IMR-90 (cell line): ENCODE results near the gene LAMB1. TPM values are rescaled to one million over a fixed set of nuclear protein-coding genes. Genes with fewer than 3 reads are reported as not detected.
A peak's percentile ranks its signal among the peaks of the same experiment; 100 is the strongest.

Source experiments
- ATAC-seq: fragments of 200-7000 bp; cut with Tn5 transposase; 2 replicates; pipeline ENCODE4 v1.9.1; 2020; ENCODE audit warnings: low read depth, mild to moderate bottlenecking, moderate library complexity
- BruUV-seq: library from RNA; stranded (reverse); fragments of 400-500 nt; replicated peaks from 2 replicates; lab custom pipeline; 2021; lab: Mats Ljungman, UMichigan
- CTCF ChIA-PET: fragments of 300-600 bp; formaldehyde crosslinking; extraction: SDS; loops from one replicate; lab custom pipeline; 2021; ENCODE audit warnings: antibody characterized with exemption; lab: Yijun Ruan, JAX
- POLR2A ChIA-PET: fragments of 300-600 bp; sonication (Branson Sonifier 250); formaldehyde crosslinking; loops from one replicate; lab custom pipeline; 2022; ENCODE audit warnings: antibody characterized with exemption; ENCODE audit not compliant: unreplicated experiment; lab: Charles Lee
- DNase-seq: peaks from one replicate; pipeline ENCODE4 v3.0.0; 2013
- H2AFZ ChIP-seq: replicated peaks from 2 replicates; pipeline ENCODE3; 2013; ENCODE audit warnings: low read length, mild to moderate bottlenecking; ENCODE audit not compliant: poor library complexity
- H2AK5ac ChIP-seq: 2 replicates; pipeline ENCODE4 v1.6.1; 2013; ENCODE audit warnings: low read depth, low read length, inconsistent platforms
- H2AK9ac ChIP-seq: replicated peaks from 2 replicates; pipeline ENCODE3; 2013; ENCODE audit warnings: mild to moderate bottlenecking, low read depth, low read length, moderate library complexity; ENCODE audit not compliant: poor library complexity
- H2BK120ac ChIP-seq: 2 replicates; pipeline ENCODE4 v1.6.1; 2013; ENCODE audit warnings: low read depth, low read length, inconsistent platforms
- H2BK15ac ChIP-seq: 3 replicates; pipeline ENCODE4 v1.6.1; 2013; ENCODE audit warnings: low read depth, low read length, inconsistent platforms
- H2BK20ac ChIP-seq: 2 replicates; pipeline ENCODE4 v1.6.1; 2013; ENCODE audit warnings: low read depth, mild to moderate bottlenecking, inconsistent platforms, low read length, moderate library complexity
- H2BK5ac ChIP-seq: 2 replicates; pipeline ENCODE4 v1.6.1; 2013; ENCODE audit warnings: mild to moderate bottlenecking, low read depth, low read length, inconsistent platforms; ENCODE audit not compliant: poor library complexity, severe bottlenecking
- H3K14ac ChIP-seq: replicated peaks from 2 replicates; pipeline ENCODE4 v1.6.1; 2013; ENCODE audit warnings: low read depth, low read length, inconsistent platforms
- H3K18ac ChIP-seq: 2 replicates; pipeline ENCODE4 v1.6.1; 2013; ENCODE audit warnings: low read depth, low read length, control low read depth
- H3K23ac ChIP-seq: 2 replicates; pipeline ENCODE4 v1.6.1; 2013; ENCODE audit warnings: low read depth, low read length, inconsistent platforms
- H3K27ac ChIP-seq: 2 replicates; pipeline ENCODE4 v1.5.1; 2013; ENCODE audit warnings: mild to moderate bottlenecking, control low read depth, low read length; ENCODE audit not compliant: insufficient read depth
- H3K27me3 ChIP-seq: 2 replicates; pipeline ENCODE4 v1.6.1; 2013; ENCODE audit warnings: low read length; ENCODE audit not compliant: control insufficient read depth, insufficient read depth
- H3K36me3 ChIP-seq: 2 replicates; pipeline ENCODE4 v1.6.1; 2013; ENCODE audit warnings: low read length, mixed read lengths; ENCODE audit not compliant: control insufficient read depth, insufficient read depth
- H3K4ac ChIP-seq: 2 replicates; pipeline ENCODE4 v1.6.1; 2013; ENCODE audit warnings: low read depth, low read length, inconsistent platforms
- H3K4me1 ChIP-seq: 2 replicates; pipeline ENCODE4 v1.6.1; 2013; ENCODE audit warnings: low read length, mixed read lengths; ENCODE audit not compliant: control insufficient read depth, insufficient read depth
- H3K4me2 ChIP-seq: 2 replicates; pipeline ENCODE4 v1.6.1; 2013; ENCODE audit warnings: low read depth, mild to moderate bottlenecking, control low read depth, low read length, moderate library complexity
- H3K4me3 ChIP-seq: 2 replicates; pipeline ENCODE4 v1.5.1; 2013; ENCODE audit warnings: low read depth, mild to moderate bottlenecking, control low read depth, low read length, moderate library complexity; ENCODE audit not compliant: insufficient read depth
- H3K56ac ChIP-seq: 2 replicates; pipeline ENCODE4 v1.6.1; 2013; ENCODE audit warnings: low read length, inconsistent platforms; ENCODE audit not compliant: insufficient read depth; ENCODE audit errors: extremely low read depth
- H3K79me1 ChIP-seq, 2 experiments: 2 replicates each; pipeline ENCODE4 v1.6.1; 2013; ENCODE audit warnings: low read length in 2 of 2, inconsistent platforms in 1 of 2, low read depth in 1 of 2
- H3K9ac ChIP-seq: 2 replicates; pipeline ENCODE4 v1.6.1; 2013; ENCODE audit warnings: low read depth, low read length, control low read depth
- H3K9me1 ChIP-seq: 2 replicates; pipeline ENCODE4 v1.6.1; 2013; ENCODE audit warnings: low read length, inconsistent platforms; ENCODE audit not compliant: insufficient read depth
- H3K9me3 ChIP-seq: 2 replicates; pipeline ENCODE4 v1.6.1; 2013; ENCODE audit warnings: low read length; ENCODE audit not compliant: control insufficient read depth, insufficient read depth
- H4K20me1 ChIP-seq: 2 replicates; pipeline ENCODE4 v1.6.1; 2013; ENCODE audit warnings: low read length, inconsistent platforms; ENCODE audit not compliant: insufficient read depth
- H4K5ac ChIP-seq: 2 replicates; pipeline ENCODE4 v1.6.1; 2013; ENCODE audit warnings: mild to moderate bottlenecking, low read depth, low read length, control low read depth
- H4K8ac ChIP-seq, 2 experiments: 2 replicates each; pipeline ENCODE4 v1.6.1; 2013; ENCODE audit warnings: low read depth in 2 of 2, low read length in 2 of 2, control low read depth in 1 of 2, inconsistent platforms in 1 of 2
- H4K91ac ChIP-seq: 2 replicates; pipeline ENCODE4 v1.6.1; 2013; ENCODE audit warnings: low read depth, low read length, inconsistent platforms; ENCODE audit not compliant: insufficient read depth
- BHLHE40 ChIP-seq: fragments of 150-350 bp; IDR thresholded peaks from 2 replicates; pipeline ENCODE4 v1.6.1; 2016; ENCODE audit warnings: mild to moderate bottlenecking, low read depth, low read length
- CEBPB ChIP-seq: IDR thresholded peaks from 2 replicates; pipeline ENCODE4 v1.6.1; 2012; ENCODE audit warnings: low read depth, low read length, improper control_type of control experiment
- CHD1 ChIP-seq: IDR thresholded peaks from 2 replicates; pipeline ENCODE4 v1.6.1; 2012; ENCODE audit warnings: low read depth, low read length, improper control_type of control experiment
- FOS ChIP-seq: fragments of 150-350 bp; IDR thresholded peaks from 2 replicates; pipeline ENCODE4 v1.6.1; 2016; ENCODE audit warnings: low read depth, low read length
- MAFK ChIP-seq: IDR thresholded peaks from 2 replicates; pipeline ENCODE4 v1.6.1; 2012; ENCODE audit warnings: low read depth, low read length, improper control_type of control experiment
- MAZ ChIP-seq: IDR thresholded peaks from 2 replicates; pipeline ENCODE4 v1.6.1; 2012; ENCODE audit warnings: low read depth, mild to moderate bottlenecking, low read length, improper control_type of control experiment, moderate library complexity, borderline replicate concordance
- MXI1 ChIP-seq: IDR thresholded peaks from 2 replicates; pipeline ENCODE4 v1.6.1; 2012; ENCODE audit warnings: low read depth, mild to moderate bottlenecking, low read length, moderate library complexity, borderline replicate concordance
- NFE2L2 ChIP-seq: fragments of 150-350 bp; IDR thresholded peaks from 2 replicates; pipeline ENCODE4 v1.6.1; 2016; ENCODE audit warnings: low read depth, mild to moderate bottlenecking, low read length
- POLR2A ChIP-seq: IDR thresholded peaks from 2 replicates; pipeline ENCODE4 v1.6.1; 2012; ENCODE audit warnings: mild to moderate bottlenecking, low read depth, low read length
- RAD21 ChIP-seq: IDR thresholded peaks from 2 replicates; pipeline ENCODE4 v1.6.1; 2012; ENCODE audit warnings: low read length, improper control_type of control experiment
- RCOR1 ChIP-seq: IDR thresholded peaks from 2 replicates; pipeline ENCODE4 v1.6.1; 2012; ENCODE audit warnings: mild to moderate bottlenecking, low read length, improper control_type of control experiment; ENCODE audit not compliant: insufficient replicate concordance
- RFX5 ChIP-seq: IDR thresholded peaks from 2 replicates; pipeline ENCODE4 v1.8.0; 2012; ENCODE audit warnings: low read depth, mild to moderate bottlenecking, low read length, moderate library complexity
- SMC3 ChIP-seq: fragments of 150-350 bp; IDR thresholded peaks from 2 replicates; pipeline ENCODE4 v1.6.1; 2016; ENCODE audit warnings: low read depth, mild to moderate bottlenecking, antibody characterized with exemption, low read length, moderate library complexity
- dilution Hi-C: fragments of 300-500 bp; cut with HindIII; formaldehyde crosslinking; loops from one replicate; pipeline ENCODE4 v1.14.3; 2018; ENCODE audit warnings: low sequenced_read_pairs; ENCODE audit not compliant: unreplicated experiment
- in situ Hi-C: fragments of 300-500 bp; cut with MboI; formaldehyde crosslinking; loops from 3 replicates; pipeline ENCODE4 v1.14.3; 2019; ENCODE audit warnings: low sequenced_read_pairs, inconsistent platforms, mixed read lengths
- intact Hi-C: fragments of 100-400 bp; cut with micrococcal nuclease; formaldehyde crosslinking; loops from 2 replicates; pipeline ENCODE4 v1.10.0; 2022
- polyA plus RNA-seq, 3 experiments: library from polyadenylated mRNA; depleted of rRNA; stranded (reverse); fragments of >200 nt; gene quantifications; 2 replicates each; pipeline ENCODE4 v1.2.3, GENCODE V29; 2012; ENCODE audit warnings: low replicate concordance in 1 of 3
- total RNA-seq: library from RNA; depleted of rRNA; stranded (reverse); fragments of >200 nt; gene quantifications from 2 replicates; pipeline ENCODE4 v1.2.3, GENCODE V29; 2012
- TF ChIP-seq, protein P1 (sequence below): fragments of 150-350 bp; IDR thresholded peaks from 2 replicates; pipeline ENCODE4 v1.6.1; 2017; ENCODE audit warnings: mild to moderate bottlenecking, antibody characterized with exemption, low read length, low read depth
- TF ChIP-seq, protein P2 (sequence below): conservative IDR thresholded peaks from 2 replicates; pipeline ENCODE4 v1.5.1; 2012; ENCODE audit warnings: mild to moderate bottlenecking, low read depth, low read length, improper control_type of control experiment
- TF ChIP-seq, protein P3 (sequence below): fragments of 150-350 bp; IDR thresholded peaks from 2 replicates; pipeline ENCODE4 v1.6.1; 2016; ENCODE audit warnings: low read depth, mild to moderate bottlenecking, low read length, moderate library complexity, borderline replicate concordance

LAMB1 gene
- total and polyA plus RNA-seq, 2 of the 4 experiments (the other 2 are of a cell fraction) = 114 to 117 TPM

DNA sequence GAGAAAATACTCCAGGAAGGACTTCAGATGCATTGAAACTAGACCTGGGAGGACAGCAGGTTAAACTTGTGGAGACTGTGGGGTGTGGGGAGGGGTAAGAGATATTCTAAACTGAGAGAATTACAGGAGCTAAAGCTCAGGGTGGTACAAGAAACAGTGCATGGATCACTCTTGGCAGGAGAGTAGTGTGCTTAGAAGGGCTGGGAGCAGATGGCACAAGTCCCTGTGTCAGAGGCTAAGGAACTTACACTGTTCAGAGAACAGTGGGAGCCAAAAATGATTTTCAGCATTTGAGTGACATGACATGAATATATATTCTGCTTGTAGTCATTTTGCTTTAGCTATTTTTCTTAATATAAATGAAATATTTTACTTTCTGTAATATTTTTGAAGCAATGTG, 36.0 kb upstream of the LAMB1 start:
- CTCF ChIA-PET = interaction anchor here (1.0 kb wide), 1 partner anchor 23 kb away, joined by 3 read pairs; no protein-coding TSS in a partner anchor
- POLR2A ChIA-PET = no interaction called here
- Histone ChIP-seq H4K20me1 (no peaks in the 10 kb centered on the region), H3K27me3 (no peaks in the 10 kb centered on the region), H3K4me1 (peaks cover 3% of the 10 kb centered on the region; the same call in 1 of the 2 replicates), H4K5ac (no peak overlapping the region), H2AK5ac (0 out of 2 replicates have a peak overlapping the region, but pooled peaks have one; percentile 55), H3K79me1 (no peaks in the 10 kb centered on the region), H3K14ac (no peak overlapping the region), H2AK9ac (no peak overlapping the region), H3K56ac (no peak overlapping the region), H3K4me3 (no peak overlapping the region), H3K9me1 (0 out of 2 replicates have a peak, but pooled peaks cover 3% of the 10 kb centered on the region), H3K18ac (no peak overlapping the region), H4K91ac (no peak overlapping the region), H3K23ac (no peak overlapping the region; the same call in 1 of the 2 replicates), H2BK120ac (no peak overlapping the region), H2BK20ac (no peak overlapping the region), H4K8ac (no peak overlapping the region), H3K36me3 (no peaks in the 10 kb centered on the region), H2AFZ (no peak overlapping the region), H3K27ac (no peak overlapping the region), H2BK5ac (no peak overlapping the region), H2BK15ac (no peak overlapping the region; the same call in 2 of the 3 replicates), H3K9me3 (no peaks in the 10 kb centered on the region), H3K9ac (no peak overlapping the region), H3K4me2 (no peak overlapping the region), H3K4ac (no peak overlapping the region)
- intact Hi-C loops (no loop called here), in situ Hi-C loops (no loop called here), dilution Hi-C loops (no loop called here)
- no TSS peak for BruUV-seq
- ATAC-seq (no peak), DNase-seq (no peak)
- TF ChIP-seq, protein P1, sequence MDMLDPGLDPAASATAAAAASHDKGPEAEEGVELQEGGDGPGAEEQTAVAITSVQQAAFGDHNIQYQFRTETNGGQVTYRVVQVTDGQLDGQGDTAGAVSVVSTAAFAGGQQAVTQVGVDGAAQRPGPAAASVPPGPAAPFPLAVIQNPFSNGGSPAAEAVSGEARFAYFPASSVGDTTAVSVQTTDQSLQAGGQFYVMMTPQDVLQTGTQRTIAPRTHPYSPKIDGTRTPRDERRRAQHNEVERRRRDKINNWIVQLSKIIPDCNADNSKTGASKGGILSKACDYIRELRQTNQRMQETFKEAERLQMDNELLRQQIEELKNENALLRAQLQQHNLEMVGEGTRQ = no peak
- TF ChIP-seq MXI1 (no peak), BHLHE40 (no peak), RAD21 (no peak), NFE2L2 (no peak), POLR2A (no peak), MAFK (no peak), CHD1 (no peak), RCOR1 (no peak), SMC3 (no peak), MAZ (no peak), CEBPB (no peak), RFX5 (no peak), FOS (no peak)
- TF ChIP-seq, protein P2, sequence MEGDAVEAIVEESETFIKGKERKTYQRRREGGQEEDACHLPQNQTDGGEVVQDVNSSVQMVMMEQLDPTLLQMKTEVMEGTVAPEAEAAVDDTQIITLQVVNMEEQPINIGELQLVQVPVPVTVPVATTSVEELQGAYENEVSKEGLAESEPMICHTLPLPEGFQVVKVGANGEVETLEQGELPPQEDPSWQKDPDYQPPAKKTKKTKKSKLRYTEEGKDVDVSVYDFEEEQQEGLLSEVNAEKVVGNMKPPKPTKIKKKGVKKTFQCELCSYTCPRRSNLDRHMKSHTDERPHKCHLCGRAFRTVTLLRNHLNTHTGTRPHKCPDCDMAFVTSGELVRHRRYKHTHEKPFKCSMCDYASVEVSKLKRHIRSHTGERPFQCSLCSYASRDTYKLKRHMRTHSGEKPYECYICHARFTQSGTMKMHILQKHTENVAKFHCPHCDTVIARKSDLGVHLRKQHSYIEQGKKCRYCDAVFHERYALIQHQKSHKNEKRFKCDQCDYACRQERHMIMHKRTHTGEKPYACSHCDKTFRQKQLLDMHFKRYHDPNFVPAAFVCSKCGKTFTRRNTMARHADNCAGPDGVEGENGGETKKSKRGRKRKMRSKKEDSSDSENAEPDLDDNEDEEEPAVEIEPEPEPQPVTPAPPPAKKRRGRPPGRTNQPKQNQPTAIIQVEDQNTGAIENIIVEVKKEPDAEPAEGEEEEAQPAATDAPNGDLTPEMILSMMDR = no peak
- TF ChIP-seq, protein P3, sequence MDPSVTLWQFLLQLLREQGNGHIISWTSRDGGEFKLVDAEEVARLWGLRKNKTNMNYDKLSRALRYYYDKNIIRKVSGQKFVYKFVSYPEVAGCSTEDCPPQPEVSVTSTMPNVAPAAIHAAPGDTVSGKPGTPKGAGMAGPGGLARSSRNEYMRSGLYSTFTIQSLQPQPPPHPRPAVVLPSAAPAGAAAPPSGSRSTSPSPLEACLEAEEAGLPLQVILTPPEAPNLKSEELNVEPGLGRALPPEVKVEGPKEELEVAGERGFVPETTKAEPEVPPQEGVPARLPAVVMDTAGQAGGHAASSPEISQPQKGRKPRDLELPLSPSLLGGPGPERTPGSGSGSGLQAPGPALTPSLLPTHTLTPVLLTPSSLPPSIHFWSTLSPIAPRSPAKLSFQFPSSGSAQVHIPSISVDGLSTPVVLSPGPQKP = no peak
